ENCODE measurements around the gene MDM4. TPM values are rescaled to one million over a fixed set of nuclear protein-coding genes. Genes with fewer than 3 reads are reported as not detected.

MDM4 gene
- total RNA-seq, 2 experiments from 2014 or later, result 72.2 to 72.4 TPM

GRCh38 chr1:204598319-204598969 is 82.2 kb downstream of the MDM4 start:
- CTCF ChIA-PET, result interaction anchor here (0.6 to 1.9 kb wide), 5 partner anchors 11 to 238 kb away, joined by 3 to 4 read pairs (median 3); no protein-coding TSS in a partner anchor

GRCh38 chr1:204599098-204599497 is 82.9 kb downstream of the MDM4 start:
- H3K27me3 Mint-ChIP-seq (ENCODE audit: low read depth), result no peaks in the 10 kb centered on the region

More at GRCh38 chr1:204598319-204598969, 82.2 kb downstream of the MDM4 start:
- Mint-ChIP-seq H3K27me3 (ENCODE audit: low read depth) (no peaks in the 10 kb centered on the region), H3K36me3 (ENCODE audit: low read depth) (no peaks in the 10 kb centered on the region), H3K9me3 (ENCODE audit: insufficient read depth) (no peaks in the 10 kb centered on the region), H3K4me1 (ENCODE audit: low read depth) (no peaks in the 10 kb centered on the region), H3K27ac (no peak overlapping the region), H3K4me3 (no peak overlapping the region)
- DNase-seq (no peak), ATAC-seq (no peak)
- POLR2A ChIA-PET, result no interaction called here

GRCh38 chr1:204599596-204599995 is 83.4 kb downstream of the MDM4 start:
- Mint-ChIP-seq H3K27me3 (ENCODE audit: low read depth) (no peaks in the 10 kb centered on the region), H3K4me1 (ENCODE audit: low read depth) (no peaks in the 10 kb centered on the region), H3K36me3 (ENCODE audit: low read depth) (no peaks in the 10 kb centered on the region), H3K4me3 (no peak overlapping the region), H3K9me3 (ENCODE audit: insufficient read depth) (no peaks in the 10 kb centered on the region), H3K27ac (no peak overlapping the region)
- ChIA-PET POLR2A (no interaction called here), CTCF (interaction anchor here (1.2 to 1.9 kb wide), 3 partner anchors 20 to 207 kb away, joined by 3 to 4 read pairs (median 3); no protein-coding TSS in a partner anchor)
- ATAC-seq, result no peak
- DNase-seq, result no peak

More at GRCh38 chr1:204599098-204599497, 82.9 kb downstream of the MDM4 start:
- CTCF ChIA-PET, result interaction anchor here (0.6 to 1.9 kb wide), 5 partner anchors 10 to 239 kb away, joined by 3 to 4 read pairs (median 3); no protein-coding TSS in a partner anchor
- POLR2A ChIA-PET, result no interaction called here
- Mint-ChIP-seq H3K36me3 (ENCODE audit: low read depth) (no peaks in the 10 kb centered on the region), H3K4me3 (no peak overlapping the region), H3K27ac (no peak overlapping the region), H3K4me1 (ENCODE audit: low read depth) (no peaks in the 10 kb centered on the region), H3K9me3 (ENCODE audit: insufficient read depth) (no peaks in the 10 kb centered on the region)
- no peak for DNase-seq
- ATAC-seq, result no peak

- POLR2A ChIA-PET, result no interaction called here
- CTCF ChIA-PET, result interaction anchor here (0.9 to 1.9 kb wide), 3 partner anchors 163 to 206 kb away, joined by 3 to 4 read pairs (median 3); no protein-coding TSS in a partner anchor
- Mint-ChIP-seq H3K36me3 (ENCODE audit: low read depth) (no peaks in the 10 kb centered on the region), H3K27ac (no peak overlapping the region), H3K9me3 (ENCODE audit: insufficient read depth) (no peaks in the 10 kb centered on the region), H3K27me3 (ENCODE audit: low read depth) (no peaks in the 10 kb centered on the region), H3K4me1 (ENCODE audit: low read depth) (no peaks in the 10 kb centered on the region), H3K4me3 (no peak overlapping the region)
- DNase-seq (no peak), ATAC-seq (no peak)
Observed at GRCh38 chr1:204600203-204600602, 84.0 kb downstream of the MDM4 start.

- DNase-seq (no peak), ATAC-seq (no peak)
- H3K9me3 Mint-ChIP-seq (ENCODE audit: insufficient read depth), result no peaks in the 10 kb centered on the region
- ChIA-PET POLR2A (no interaction called here), CTCF (interaction anchor here (0.9 kb wide), 1 partner anchor 163 kb away, joined by 3 read pairs; no protein-coding TSS in a partner anchor)
- no peak overlapping the region for H3K27ac Mint-ChIP-seq
- H3K36me3 Mint-ChIP-seq (ENCODE audit: low read depth), result no peaks in the 10 kb centered on the region
- no peaks in the 10 kb centered on the region for H3K4me1 Mint-ChIP-seq (ENCODE audit: low read depth)
- no peak overlapping the region for H3K4me3 Mint-ChIP-seq
- no peaks in the 10 kb centered on the region for H3K27me3 Mint-ChIP-seq (ENCODE audit: low read depth)
Observed at GRCh38 chr1:204600968-204601367, 84.8 kb downstream of the MDM4 start.

- Mint-ChIP-seq H3K4me3 (no peak overlapping the region), H3K27ac (no peak overlapping the region), H3K4me1 (ENCODE audit: low read depth) (no peaks in the 10 kb centered on the region), H3K27me3 (ENCODE audit: low read depth) (no peaks in the 10 kb centered on the region), H3K9me3 (ENCODE audit: insufficient read depth) (no peaks in the 10 kb centered on the region), H3K36me3 (ENCODE audit: low read depth) (no peaks in the 10 kb centered on the region)
- POLR2A ChIA-PET, result no interaction called here
- ATAC-seq, result no peak
- CTCF ChIA-PET, result no interaction called here
- no peak for DNase-seq
Observed at GRCh38 chr1:204602111-204602579, 85.9 kb downstream of the MDM4 start.

GRCh38 chr1:204602871-204603542 is 86.8 kb downstream of the MDM4 start:
- Mint-ChIP-seq H3K27ac (no peak overlapping the region), H3K9me3 (ENCODE audit: insufficient read depth) (no peaks in the 10 kb centered on the region), H3K36me3 (ENCODE audit: low read depth) (no peaks in the 10 kb centered on the region), H3K4me3 (no peak overlapping the region), H3K27me3 (ENCODE audit: low read depth) (peaks cover 4% of the 10 kb centered on the region), H3K4me1 (ENCODE audit: low read depth) (no peaks in the 10 kb centered on the region)
- ATAC-seq (no peak), DNase-seq (no peak)
- CTCF ChIA-PET, result no interaction called here
- POLR2A ChIA-PET, result no interaction called here

GRCh38 chr1:204605791-204606190 is 89.6 kb downstream of the MDM4 start:
- ChIA-PET CTCF (no interaction called here), POLR2A (no interaction called here)
- Mint-ChIP-seq H3K27ac (no peak overlapping the region), H3K27me3 (ENCODE audit: low read depth) (peaks cover 4% of the 10 kb centered on the region), H3K36me3 (ENCODE audit: low read depth) (no peaks in the 10 kb centered on the region), H3K4me3 (no peak overlapping the region), H3K9me3 (ENCODE audit: insufficient read depth) (no peaks in the 10 kb centered on the region), H3K4me1 (ENCODE audit: low read depth) (no peaks in the 10 kb centered on the region)
- no peak for DNase-seq
- no peak for ATAC-seq

Other genes starting within 250 kb of the MDM4 start
- gene PLEKHA6, start 156.5 kb upstream of the MDM4 start, total RNA-seq, result under 1 TPM; 0.26 to 0.29 TPM
- gene PPP1R15B, start 104.6 kb upstream of the MDM4 start, total RNA-seq, result 10 to 100 TPM; 64.7 to 66.0 TPM
- 10 to 100 TPM; 26.2 to 28.4 TPM for gene PIK3C2B, start 21.6 kb upstream of the MDM4 start, total RNA-seq
- gene LRRN2, start 169.3 kb downstream of the MDM4 start, total RNA-seq, result not detected